Right hindlimb (tissue), 1 donor: ENCODE results near the gene TIMD4.

Experiments
- DNase-seq: peaks from one replicate; pipeline ENCODE4 v3.0.0-alpha.2; 2018

The TIMD4 gene

GRCh38 chr5:156920861-156921431 lies 42.1 kb downstream of the TIMD4 start:
- DNase-seq = no peak

GRCh38 chr5:156920042-156920860 lies 42.8 kb downstream of the TIMD4 start:
- no peak for DNase-seq

GRCh38 chr5:156918311-156918845 lies 44.6 kb downstream of the TIMD4 start:
- DNase-seq = no peak

- no peak for DNase-seq
Measured at GRCh38 chr5:156914371-156914737, 48.7 kb downstream of the TIMD4 start.

- peak; percentile 24 for DNase-seq
Measured at GRCh38 chr5:156913719-156914370, 49.2 kb downstream of the TIMD4 start.

- DNase-seq = no peak
Measured at GRCh38 chr5:156913355-156913718, 49.7 kb downstream of the TIMD4 start.

GRCh38 chr5:156912869-156913268 lies 50.2 kb downstream of the TIMD4 start:
- DNase-seq = no peak

- DNase-seq = no peak
Measured at GRCh38 chr5:156909180-156909579, 53.8 kb downstream of the TIMD4 start.

GRCh38 chr5:156907667-156908066 lies 55.4 kb downstream of the TIMD4 start:
- DNase-seq = no peak

- DNase-seq = no peak
Measured at GRCh38 chr5:156906807-156907206, 56.2 kb downstream of the TIMD4 start.

GRCh38 chr5:156896546-156896945 lies 66.5 kb downstream of the TIMD4 start:
- no peak for DNase-seq

- no peak for DNase-seq
Measured at GRCh38 chr5:156893517-156893916, 69.5 kb downstream of the TIMD4 start.

GRCh38 chr5:156892864-156893263 lies 70.2 kb downstream of the TIMD4 start:
- no peak for DNase-seq

- DNase-seq = no peak
Measured at GRCh38 chr5:156892223-156892622, 70.8 kb downstream of the TIMD4 start.

- no peak for DNase-seq
Measured at GRCh38 chr5:156888520-156888919, 74.5 kb downstream of the TIMD4 start.

- no peak for DNase-seq
Measured at GRCh38 chr5:156883316-156883875, 79.6 kb downstream of the TIMD4 start.

GRCh38 chr5:156879665-156880285 lies 83.3 kb downstream of the TIMD4 start:
- no peak for DNase-seq

- DNase-seq = no peak
Measured at GRCh38 chr5:156871212-156871611, 91.8 kb downstream of the TIMD4 start.

- DNase-seq = no peak
Measured at GRCh38 chr5:156870498-156870839, 92.6 kb downstream of the TIMD4 start.
